Measurements from ENCODE around the gene CLDN19. TPM values are rescaled to one million over a fixed set of nuclear protein-coding genes. Genes with fewer than 3 reads are reported as not detected.

The CLDN19 gene
- total RNA-seq, 4 donors from 2014 or later: not detected

GRCh38 chr1:42780176-42780575, 40.1 kb upstream of the CLDN19 start:
- DNase-seq (ENCODE audit: low spot score): no peak
- TF ChIP-seq CTCF (IDR thresholded peaks at IDR 0.05): no peak
- ATAC-seq (ENCODE audit: low FRiP score): no peak

GRCh38 chr1:42779725-42780124, 39.7 kb upstream of the CLDN19 start:
- no peak for ATAC-seq (ENCODE audit: low FRiP score)
- TF ChIP-seq CTCF (IDR thresholded peaks at IDR 0.05): no peak
- no peak for DNase-seq (ENCODE audit: low spot score)

GRCh38 chr1:42777852-42778251, 37.8 kb upstream of the CLDN19 start:
- no peak for TF ChIP-seq CTCF (IDR thresholded peaks at IDR 0.05)
- no peak for DNase-seq (ENCODE audit: low spot score)
- no peak for ATAC-seq (ENCODE audit: low FRiP score)

- TF ChIP-seq CTCF (IDR thresholded peaks at IDR 0.05): no peak
These were observed 36.5 kb upstream of the CLDN19 start for GRCh38 chr1:42776502-42776901.

GRCh38 chr1:42774928-42775526, 35.0 kb upstream of the CLDN19 start:
- DNase-seq (ENCODE audit: low spot score): no peak
- ATAC-seq (ENCODE audit: low FRiP score): no peak
- no peak for TF ChIP-seq CTCF (IDR thresholded peaks at IDR 0.05)

More at GRCh38 chr1:42776502-42776901, 36.5 kb upstream of the CLDN19 start:
- DNase-seq (ENCODE audit: low spot score) (no peak), ATAC-seq (ENCODE audit: low FRiP score) (no peak)

- TF ChIP-seq CTCF (IDR thresholded peaks at IDR 0.05): no peak
- DNase-seq (ENCODE audit: low spot score): no peak
- ATAC-seq (ENCODE audit: low FRiP score): no peak
These were observed 33.4 kb upstream of the CLDN19 start for GRCh38 chr1:42773420-42773819.

GRCh38 chr1:42769811-42770210, 29.8 kb upstream of the CLDN19 start:
- DNase-seq (ENCODE audit: low spot score) (no peak), ATAC-seq (ENCODE audit: low FRiP score) (no peak)
- TF ChIP-seq CTCF (IDR thresholded peaks at IDR 0.05): no peak
